GM18508 (cell line): ENCODE data around the gene KRTAP5-5.
"Not testable (repeated sequence)": the region's sequence is repeated elsewhere in the genome, so short reads cannot be mapped to it uniquely, and the experiment has no call there.

Experiments
- ATAC-seq: cut with Tn5 transposase; IDR thresholded peaks from one replicate; pipeline ENCODE4 v1.9.1; 2021; ENCODE audit warnings: moderate number of reproducible peaks; ENCODE audit not compliant: insufficient read depth, unreplicated experiment

The KRTAP5-5 gene

GRCh38 chr11:1640076-1640946, 10.7 kb downstream of the KRTAP5-5 start:
- ATAC-seq, result no peak

DNA sequence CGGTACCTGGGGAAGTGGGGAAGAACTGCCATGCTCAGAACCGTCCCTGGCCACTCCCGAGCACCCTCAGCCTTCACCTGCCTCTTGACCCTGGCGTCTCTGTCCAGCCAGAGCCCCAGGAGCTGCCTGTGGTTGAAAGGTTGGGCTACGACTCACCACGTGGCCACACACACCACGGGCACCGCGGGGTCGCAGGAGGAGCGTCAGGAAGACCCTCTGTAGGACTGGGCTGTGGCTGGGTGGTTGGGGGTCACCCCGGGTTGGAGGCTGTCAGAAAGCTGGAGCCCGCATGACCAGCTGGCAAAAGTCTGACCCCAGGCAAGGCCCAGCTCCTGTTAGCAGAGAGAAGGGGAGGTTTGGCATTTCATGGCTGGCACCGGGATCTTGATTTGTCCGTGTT, 11.5 kb downstream of the KRTAP5-5 start:
- no peak for ATAC-seq

GRCh38 chr11:1642288-1643145, 12.9 kb downstream of the KRTAP5-5 start:
- no peak for ATAC-seq

DNA sequence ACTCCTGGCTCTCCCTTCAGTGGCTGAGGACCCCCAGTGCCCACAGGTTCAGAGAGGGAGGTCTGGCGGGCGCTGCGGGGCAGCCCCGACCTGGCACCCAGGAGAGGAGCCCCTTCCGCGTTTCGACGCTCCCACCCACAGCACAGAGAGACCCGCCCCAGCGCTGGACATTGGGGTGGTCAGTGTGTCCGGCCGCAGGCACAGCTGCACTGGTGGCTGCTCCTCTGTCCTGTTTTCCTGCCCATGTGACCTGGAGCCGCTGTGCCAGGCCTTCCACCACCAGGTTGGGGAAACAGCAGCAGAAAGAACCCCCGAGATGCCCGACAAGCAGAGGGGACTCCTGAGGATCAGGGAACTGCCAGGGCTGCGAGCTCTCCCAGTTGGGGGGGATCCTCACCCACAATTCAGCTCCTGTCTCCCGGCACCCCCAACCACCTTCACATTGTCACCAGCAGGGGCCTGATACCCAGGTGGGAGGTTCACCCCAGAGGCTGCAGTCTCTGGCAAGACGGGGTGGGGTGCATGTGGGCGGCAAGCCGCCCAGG, 13.6 kb downstream of the KRTAP5-5 start:
- ATAC-seq, result no peak

GRCh38 chr11:1644601-1645356, 15.2 kb downstream of the KRTAP5-5 start:
- no peak for ATAC-seq

DNA sequence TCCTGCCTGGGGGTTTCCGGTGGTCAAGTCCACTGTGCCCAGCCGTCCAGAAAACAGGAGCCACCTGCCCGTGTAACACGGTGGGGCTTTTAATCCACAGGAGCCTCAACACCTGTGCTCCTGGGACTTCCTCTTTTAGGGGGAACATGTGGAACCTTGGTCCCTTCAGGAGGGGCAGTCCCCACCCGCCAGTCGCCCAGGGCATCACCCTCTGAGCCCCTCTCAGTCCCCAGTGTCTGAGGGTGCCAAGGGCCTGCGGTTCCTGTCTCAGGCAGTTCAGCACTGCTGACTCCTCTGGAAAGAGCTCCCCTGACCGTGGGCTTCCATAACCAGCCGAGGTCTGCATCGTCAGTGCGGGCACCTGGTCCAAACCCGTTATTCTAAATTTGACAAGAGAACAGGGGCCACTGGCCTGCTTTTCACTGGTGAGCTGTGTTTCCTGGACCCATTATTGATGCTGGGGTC, 15.8 kb downstream of the KRTAP5-5 start:
- ATAC-seq, result no peak

DNA sequence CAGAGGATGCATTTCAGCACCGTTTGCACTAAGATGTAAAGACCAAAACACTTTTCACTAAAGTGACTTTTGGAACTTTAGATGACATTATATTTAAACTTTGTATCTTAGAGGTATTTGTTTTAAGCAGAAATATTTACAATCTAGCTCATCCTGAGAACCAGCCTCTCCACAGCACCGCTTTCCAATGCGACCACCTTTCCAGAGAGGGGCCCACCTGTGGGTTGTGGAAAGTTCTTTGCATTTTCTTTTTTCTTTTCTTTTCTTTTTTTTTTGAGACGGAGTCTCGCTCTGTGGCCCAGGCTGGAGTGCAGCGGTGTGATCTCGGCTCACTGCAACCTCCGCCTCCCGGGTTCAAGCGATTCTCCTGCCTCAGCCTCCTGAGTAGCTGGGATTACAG, 17.0 kb downstream of the KRTAP5-5 start:
- ATAC-seq, result not testable (repeated sequence)

DNA sequence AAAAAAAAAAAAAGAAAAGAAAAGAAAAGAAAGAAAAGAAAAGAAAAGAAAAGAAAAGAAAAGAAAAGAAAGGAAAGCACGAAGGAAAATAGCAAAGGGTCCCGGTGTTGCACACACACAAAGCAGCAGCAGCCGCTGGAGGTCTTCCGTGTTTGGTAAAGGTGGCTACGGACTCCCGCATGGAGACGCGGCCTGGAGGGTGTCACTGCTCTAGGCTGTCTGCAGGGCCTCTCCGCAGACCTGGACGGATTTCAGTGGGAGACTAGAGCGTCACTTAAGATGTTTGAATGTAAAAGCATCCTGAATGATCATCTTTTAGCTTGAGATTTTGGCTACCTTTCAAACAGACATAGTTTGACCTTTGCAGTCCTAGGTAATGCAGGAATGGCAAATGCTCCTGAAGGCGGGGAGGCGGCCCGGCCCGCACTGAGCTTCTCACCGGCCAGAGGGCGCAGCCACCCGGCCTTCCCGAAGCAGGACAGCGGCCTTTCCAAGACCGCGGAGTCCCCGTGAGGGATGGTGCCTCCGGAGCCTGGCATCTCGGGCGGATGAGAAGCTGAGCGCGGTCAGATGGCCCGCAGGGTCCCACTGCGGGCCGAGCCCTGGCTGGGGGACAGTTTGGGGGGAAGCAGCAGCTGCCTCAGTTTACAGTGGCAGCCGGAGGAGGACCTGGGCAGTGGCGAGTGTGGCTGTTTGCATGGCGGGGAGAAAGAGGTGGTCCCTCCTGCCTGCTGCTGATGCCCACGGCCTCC, 18.5 kb downstream of the KRTAP5-5 start:
- ATAC-seq, result no peak

DNA sequence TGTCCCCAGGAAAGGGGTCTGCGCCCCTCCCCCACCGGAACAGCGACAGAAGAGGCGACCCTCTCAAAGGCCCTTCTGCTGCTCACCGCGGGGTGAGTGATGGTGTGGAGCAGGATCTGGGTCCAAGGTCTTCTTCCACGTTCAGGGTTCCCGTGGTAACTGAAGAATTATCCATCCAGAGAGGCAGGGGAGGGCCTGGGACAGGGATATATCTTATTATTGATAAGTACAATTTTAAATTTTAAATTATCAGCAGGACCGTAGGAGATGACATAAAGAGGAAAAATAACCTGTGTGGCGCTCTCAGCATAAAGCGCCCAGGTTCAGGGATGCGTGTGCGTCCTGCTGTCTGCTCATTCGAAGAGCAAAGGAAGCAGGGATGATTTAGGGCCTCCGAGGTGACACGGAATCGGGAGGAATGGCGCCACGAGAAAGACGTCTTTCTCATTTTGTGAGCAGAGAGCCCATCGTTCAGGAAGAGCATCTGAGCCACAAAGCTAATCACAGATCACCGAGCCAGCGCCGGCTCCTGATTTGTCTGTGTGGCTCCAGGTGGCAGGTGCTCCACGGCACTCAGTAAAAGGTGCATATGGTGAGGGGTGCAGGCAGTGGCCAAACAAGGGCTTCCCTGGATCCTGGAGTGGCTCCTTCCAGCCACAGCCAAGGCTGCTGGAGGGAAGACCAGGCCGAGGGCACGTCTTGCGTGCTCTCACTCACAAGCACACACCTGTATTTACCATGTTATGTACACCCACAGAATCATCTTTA, 19.3 kb downstream of the KRTAP5-5 start:
- no peak for ATAC-seq

DNA sequence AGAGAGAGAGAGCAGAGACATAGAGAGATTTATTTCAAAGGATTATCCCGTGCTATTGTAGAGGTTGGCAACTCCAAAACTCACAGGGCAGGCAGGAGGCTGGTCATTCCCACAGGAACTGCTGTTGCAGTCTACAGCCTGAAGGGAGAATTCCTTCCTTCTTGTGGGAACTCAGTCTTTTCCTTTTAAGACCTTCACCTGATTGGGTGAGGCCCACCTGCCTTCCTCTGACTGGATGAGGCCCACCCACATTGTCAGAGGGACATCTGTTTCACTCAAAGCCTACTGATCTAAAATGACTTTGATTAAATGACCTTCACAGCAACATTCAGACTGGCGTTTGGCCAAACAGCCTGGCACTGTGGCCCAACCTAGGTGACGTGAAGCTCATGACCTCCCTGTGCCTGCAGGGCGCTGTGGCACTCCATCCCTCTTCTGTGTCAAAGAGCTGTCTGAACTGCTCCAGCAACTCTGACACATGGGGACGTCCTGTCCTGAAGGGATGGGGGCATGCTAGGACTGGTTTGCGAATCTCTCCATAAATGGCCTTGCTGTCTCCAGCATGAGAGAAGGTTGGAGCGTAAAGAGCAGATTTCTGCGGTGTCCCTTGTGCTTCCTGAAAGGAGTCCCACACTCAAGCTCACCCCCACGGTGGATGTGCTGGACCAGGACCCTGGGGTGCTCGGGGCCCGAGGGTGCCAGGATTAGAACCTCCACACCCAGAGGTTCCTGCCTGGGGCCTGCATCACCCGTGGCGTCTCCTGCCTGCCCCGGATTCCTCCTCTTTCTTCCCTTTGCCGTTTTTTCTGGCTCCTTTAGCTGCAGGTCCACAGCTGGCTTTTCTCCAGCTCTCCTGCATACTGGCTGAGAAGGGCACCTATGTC, 20.7 kb downstream of the KRTAP5-5 start:
- no peak for ATAC-seq

DNA sequence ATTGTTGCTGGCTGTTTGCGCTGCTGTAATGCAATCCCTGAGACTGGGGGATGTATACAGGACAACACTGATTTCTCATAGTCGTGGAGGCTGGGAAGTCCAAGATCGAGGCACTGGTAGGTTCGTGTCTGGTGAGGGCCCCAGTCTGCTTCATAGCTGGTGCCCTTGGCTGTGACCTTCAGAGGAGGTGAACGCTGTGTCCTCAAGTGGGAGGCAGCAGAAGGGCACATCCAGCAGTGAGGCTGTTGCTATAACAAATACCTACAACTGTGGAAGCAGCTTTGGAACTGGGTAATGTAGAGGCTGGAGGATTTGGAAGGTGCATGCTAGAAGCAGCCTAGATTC, 21.3 kb downstream of the KRTAP5-5 start:
- ATAC-seq, result no peak

DNA sequence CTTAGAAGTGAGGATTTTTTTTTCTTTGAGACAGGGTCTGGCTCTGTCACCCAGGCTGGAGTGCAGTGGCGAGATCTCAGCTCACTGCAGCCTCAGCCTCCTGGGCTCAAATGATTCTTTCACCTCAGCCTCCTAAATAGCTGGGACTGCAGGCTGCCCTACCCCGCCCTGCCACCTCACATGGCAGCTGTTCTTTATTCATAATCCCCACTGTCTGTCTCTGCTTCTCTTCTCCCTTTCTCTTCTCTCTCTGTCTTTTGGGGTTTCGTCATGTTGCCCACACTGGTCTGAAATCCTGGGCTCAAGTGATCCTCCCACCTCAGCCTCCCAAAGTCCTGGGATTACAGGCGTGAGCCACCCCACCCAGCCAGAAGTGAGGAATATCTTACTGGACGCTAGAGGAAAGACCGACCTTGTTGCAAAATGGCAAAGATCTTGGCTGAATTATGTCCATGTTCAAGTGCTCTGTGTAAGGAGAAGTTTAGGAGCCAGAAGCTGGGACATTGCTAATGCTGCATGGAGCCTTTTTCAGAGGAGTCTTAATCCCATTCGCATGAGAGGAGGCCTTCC, 21.9 kb downstream of the KRTAP5-5 start:
- no peak for ATAC-seq

GRCh38 chr11:1652026-1652425, 22.5 kb downstream of the KRTAP5-5 start:
- ATAC-seq, result no peak

DNA sequence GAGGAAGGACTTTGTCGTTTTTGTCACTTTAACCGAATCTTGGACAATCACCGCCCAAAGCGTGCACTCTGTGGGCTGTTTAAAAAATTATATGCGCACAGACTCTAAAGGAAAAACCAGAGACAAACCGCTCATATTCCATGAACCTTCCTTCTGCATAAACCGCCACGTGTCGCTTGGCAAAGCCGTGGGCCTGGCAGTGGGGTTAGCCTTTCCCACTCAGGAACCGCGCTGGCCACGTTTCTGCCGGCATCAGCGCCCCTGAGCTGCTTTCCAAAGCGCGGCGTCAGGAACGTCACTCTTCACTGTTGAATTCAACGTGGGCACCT, 22.8 kb downstream of the KRTAP5-5 start:
- ATAC-seq, result no peak

DNA sequence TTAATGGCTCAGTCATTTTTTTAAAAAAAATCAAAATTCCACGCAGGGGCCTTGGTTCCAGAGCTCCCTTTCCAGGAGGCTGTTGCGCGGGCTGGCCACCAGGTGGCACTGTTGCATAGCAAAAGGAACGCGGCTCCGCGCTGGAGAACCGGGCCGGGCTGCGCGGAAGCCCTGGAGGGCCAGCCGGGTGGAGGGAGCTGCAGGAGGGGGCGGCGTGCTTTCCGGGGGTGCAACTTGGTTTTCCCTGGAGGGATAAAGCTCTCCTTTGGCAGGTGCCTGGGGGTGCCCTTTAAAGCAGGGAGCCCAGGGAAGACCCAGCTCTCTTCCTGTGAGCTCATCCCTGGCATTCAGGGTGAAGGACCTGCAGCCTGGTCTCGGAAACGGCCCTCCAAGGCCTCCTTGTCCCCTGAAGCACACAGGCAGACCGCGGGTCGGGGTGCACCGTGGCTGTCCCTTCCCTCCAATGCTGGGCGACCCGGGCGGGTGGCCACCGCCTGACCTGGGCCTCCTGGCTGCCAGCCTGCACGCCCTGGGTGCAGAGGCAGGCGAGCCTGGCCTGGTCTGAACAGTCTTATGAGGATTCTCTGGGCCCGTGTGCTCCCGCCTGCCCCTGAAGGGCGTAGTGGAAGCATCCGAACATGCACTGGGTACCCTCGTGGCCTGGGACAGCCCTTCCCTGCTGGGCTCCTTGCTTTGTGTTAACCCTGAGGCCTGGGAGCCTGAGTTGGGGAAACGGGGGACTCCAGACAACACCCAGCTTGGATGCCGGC, 23.4 kb downstream of the KRTAP5-5 start:
- no peak for ATAC-seq

GRCh38 chr11:1653541-1654387, 24.2 kb downstream of the KRTAP5-5 start:
- ATAC-seq, result no peak
